Body of pancreas (tissue), 4 donors: ENCODE results near the gene CCDC47. TPM values are rescaled to one million over a fixed set of nuclear protein-coding genes. Genes with fewer than 3 reads are reported as not detected.

ENCODE experiments used
- ATAC-seq: fragments of 150-250 bp; one replicate; pipeline ENCODE4 v1.9.1; 2016
- DNase-seq, 4 donors: peaks; one replicate each; pipeline ENCODE4 v3.0.0-alpha.2; 2019
- H3K27ac ChIP-seq, 4 donors: fragments of 200-600 bp; sonication (generic); 1 replicate in 3 of 4; 2 replicates in 1 of 4; pipeline versions ENCODE4 v1.5.1 to v1.6.1; 2016 to 2019; ENCODE audit warnings: mild to moderate bottlenecking in 1 of 4, mixed read lengths in 1 of 4, moderate library complexity in 1 of 4
- H3K27me3 ChIP-seq, 2 donors: fragments of 200-600 bp; sonication (generic); one replicate each; pipeline ENCODE4 v1.6.0; 2016; ENCODE audit warnings: mild to moderate bottlenecking in 1 of 2
- H3K36me3 ChIP-seq, 2 donors: fragments of 200-600 bp; sonication (generic); replicated peaks in 1 of 2; 2 replicates each; pipeline ENCODE4 v1.5.1; 2016; ENCODE audit warnings: low read depth in 2 of 2; ENCODE audit not compliant: insufficient read depth in 1 of 2
- H3K4me1 ChIP-seq: fragments of 200-600 bp; sonication (generic); one replicate; pipeline ENCODE4 v1.6.0; 2016
- H3K4me3 ChIP-seq, 2 donors: fragments of 200-600 bp; sonication (generic); 1 replicate in 1 of 2; 2 replicates in 1 of 2; pipeline ENCODE4 v1.5.1; 2016 to 2019
- H3K9me3 ChIP-seq, 3 donors: fragments of 200-600 bp; sonication (generic); 1 replicate in 2 of 3; 2 replicates in 1 of 3; pipeline ENCODE4 v1.5.1; 2016
- POLR2A ChIP-seq, 3 donors: fragments of 450-650 bp; IDR thresholded peaks; one replicate each; pipeline ENCODE4 v1.6.1; 2016; ENCODE audit warnings: antibody characterized with exemption in 3 of 3, mild to moderate bottlenecking in 2 of 3
- WGBS, 2 donors: methylation state at CpG; one replicate each; pipeline ENCODE4 v1.1.5; 2017; 5-methylcytosine and 5-hydroxymethylcytosine counted together
- intact Hi-C: fragments of 100-400 bp; cut with DNase I; formaldehyde crosslinking; loops from one replicate; pipeline ENCODE4 v1.15.1; 2023
- total RNA-seq, 2 donors: library from RNA; depleted of rRNA; stranded (reverse); fragments of >200 nt; gene quantifications; one replicate each; pipeline ENCODE4 v1.1.0, GENCODE V29; 2016
- TF ChIP-seq, protein P1 (sequence below), 7 experiments: fragments of 450-650 bp in 4 of 7; fragments of 200-600 bp in 3 of 7; sonication (generic) in 3 of 7; IDR thresholded peaks; one replicate each; pipeline ENCODE4 v1.5.1; 2016 to 2019; ENCODE audit warnings: antibody characterized with exemption in 7 of 7

Gene CCDC47
- total RNA-seq, 2 donors from 2014 or later, result 42.2 to 56.8 TPM

DNA sequence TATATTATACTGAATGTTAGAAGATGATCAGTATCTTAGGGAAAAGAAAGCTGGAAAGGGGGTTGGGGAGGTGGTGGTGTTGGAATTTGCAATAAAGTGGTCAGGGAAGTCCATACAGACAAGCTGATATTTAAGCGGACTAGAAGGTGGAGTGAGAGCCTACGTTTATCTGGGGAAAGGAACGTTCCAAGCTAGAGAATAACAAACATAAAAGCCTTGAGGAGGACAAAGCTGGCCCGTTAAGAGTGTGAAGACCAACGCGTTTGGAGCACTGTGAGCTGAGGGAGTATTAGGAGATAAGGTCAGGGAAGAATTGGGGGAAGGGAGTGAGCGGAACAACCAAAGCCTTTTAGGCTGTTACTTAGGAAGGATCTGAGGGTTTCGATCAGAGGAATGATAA, 2.0 kb upstream of the CCDC47 start:
- no peaks in the 10 kb centered on the region for H3K27me3 ChIP-seq
- DNase-seq, result no peak
- H3K36me3 ChIP-seq, result no peaks in the 10 kb centered on the region
- no peaks in the 10 kb centered on the region for H3K9me3 ChIP-seq
- 15 to 24% methylated on average over 8 of the region's 8 CpGs for WGBS, 2 donors
- H3K4me1 ChIP-seq, result peaks cover 67% of the 10 kb centered on the region
- no peak for TF ChIP-seq POLR2A (IDR thresholded peaks at IDR 0.05)
- TF ChIP-seq, protein P1, sequence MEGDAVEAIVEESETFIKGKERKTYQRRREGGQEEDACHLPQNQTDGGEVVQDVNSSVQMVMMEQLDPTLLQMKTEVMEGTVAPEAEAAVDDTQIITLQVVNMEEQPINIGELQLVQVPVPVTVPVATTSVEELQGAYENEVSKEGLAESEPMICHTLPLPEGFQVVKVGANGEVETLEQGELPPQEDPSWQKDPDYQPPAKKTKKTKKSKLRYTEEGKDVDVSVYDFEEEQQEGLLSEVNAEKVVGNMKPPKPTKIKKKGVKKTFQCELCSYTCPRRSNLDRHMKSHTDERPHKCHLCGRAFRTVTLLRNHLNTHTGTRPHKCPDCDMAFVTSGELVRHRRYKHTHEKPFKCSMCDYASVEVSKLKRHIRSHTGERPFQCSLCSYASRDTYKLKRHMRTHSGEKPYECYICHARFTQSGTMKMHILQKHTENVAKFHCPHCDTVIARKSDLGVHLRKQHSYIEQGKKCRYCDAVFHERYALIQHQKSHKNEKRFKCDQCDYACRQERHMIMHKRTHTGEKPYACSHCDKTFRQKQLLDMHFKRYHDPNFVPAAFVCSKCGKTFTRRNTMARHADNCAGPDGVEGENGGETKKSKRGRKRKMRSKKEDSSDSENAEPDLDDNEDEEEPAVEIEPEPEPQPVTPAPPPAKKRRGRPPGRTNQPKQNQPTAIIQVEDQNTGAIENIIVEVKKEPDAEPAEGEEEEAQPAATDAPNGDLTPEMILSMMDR (IDR thresholded peaks at IDR 0.05), result no peak
- H3K4me3 ChIP-seq, result peak overlapping the region in 1 of 2 donors; percentile 62
- intact Hi-C loops, result loop anchor here (10.0 kb wide), 1 partner anchor 59 kb away; no protein-coding TSS in a partner anchor
- no peak for ATAC-seq
- peak overlapping the region; percentile 92 to 99 (median 96) for H3K27ac ChIP-seq

DNA sequence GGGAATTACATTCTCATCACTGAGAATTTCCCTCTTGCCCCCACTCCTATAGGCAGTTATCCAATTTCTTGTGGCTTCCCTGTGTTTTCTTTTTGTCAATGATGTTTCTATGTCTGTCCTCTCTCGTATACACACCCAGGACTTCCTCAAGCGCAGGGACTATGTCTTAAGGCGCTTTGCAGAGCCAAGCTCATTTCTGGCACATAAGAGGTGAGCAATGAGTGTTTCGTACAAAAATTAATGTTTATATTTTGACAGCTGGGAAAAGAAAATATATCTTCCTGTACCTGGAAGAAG, 1.5 kb upstream of the CCDC47 start:
- ATAC-seq (no peak), DNase-seq (no peak)
- WGBS, 2 donors, result 1% methylated on average over 4 of the region's 4 CpGs
- Histone ChIP-seq H3K27ac (peak overlapping the region; percentile 92 to 99 (median 96)), H3K4me1 (peaks cover 67% of the 10 kb centered on the region), H3K36me3 (no peaks in the 10 kb centered on the region), H3K9me3 (no peaks in the 10 kb centered on the region), H3K27me3 (no peaks in the 10 kb centered on the region), H3K4me3 (peak overlapping the region; percentile 62 to 89)
- intact Hi-C loops, result loop anchor here (10.0 kb wide), 1 partner anchor 60 kb away; no protein-coding TSS in a partner anchor
- no peak for TF ChIP-seq POLR2A (IDR thresholded peaks at IDR 0.05)
- TF ChIP-seq, protein P1 (IDR thresholded peaks at IDR 0.05), result no peak

DNA sequence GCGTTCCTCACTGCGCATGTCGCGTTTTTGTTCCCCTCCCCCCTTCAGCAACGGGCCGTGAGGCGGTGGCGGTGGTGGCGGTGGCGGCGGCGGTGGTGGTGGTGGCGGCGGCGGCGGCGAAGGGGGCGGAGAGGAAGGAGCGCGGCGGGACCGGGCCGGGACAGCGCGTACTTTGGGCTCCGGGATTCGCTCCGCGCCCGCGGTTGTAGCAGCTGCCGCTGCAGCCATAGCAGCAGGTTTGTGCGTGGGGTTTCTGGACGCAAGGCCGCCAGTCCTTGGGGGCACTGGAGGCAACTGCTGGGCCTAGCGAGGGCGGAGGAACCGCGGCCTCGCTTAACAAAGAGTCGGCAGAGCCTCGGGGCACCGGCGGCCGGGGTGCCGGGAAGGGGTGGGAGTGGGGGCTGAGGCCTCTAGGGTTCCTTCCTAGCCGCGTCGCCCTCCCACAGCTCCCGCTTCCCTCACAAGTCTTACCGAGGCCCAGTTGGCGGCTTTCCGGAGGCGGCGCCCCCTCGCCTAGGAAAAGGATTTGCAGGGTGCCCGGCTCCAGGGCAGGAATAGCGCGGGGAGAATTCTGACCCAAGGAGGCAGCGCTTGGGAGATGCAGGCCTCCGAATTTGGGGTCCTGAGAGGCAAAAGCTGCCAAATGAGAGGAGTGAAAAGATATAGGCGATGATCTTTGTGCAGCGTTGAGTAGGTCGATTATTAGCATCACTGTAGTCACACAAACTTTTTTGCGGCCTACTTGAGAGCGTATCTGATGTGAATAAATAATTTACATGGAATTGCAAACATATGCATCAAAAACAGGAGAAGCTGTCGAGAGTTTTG, 958 bp upstream of the CCDC47 start, which contains the start of gene DDX42:
Gene DDX42, plus strand, starts transcription at position 30 of the 828 bp plus-strand sequence. CDS start 12,880 bp downstream, outside the sequence.
- Histone ChIP-seq H3K4me1 (peaks cover 62% of the 10 kb centered on the region), H3K4me3 (peak within 1 kb of the TSS; percentile 62 to 89), H3K27me3 (no peaks in the 10 kb centered on the region), H3K36me3 (no peaks in the 10 kb centered on the region), H3K27ac (peak within 1 kb of the TSS; percentile 92 to 99 (median 96)), H3K9me3 (no peaks in the 10 kb centered on the region)
- 0% methylated on average over 14 to 51 of the region's 67 CpGs for WGBS, 2 donors
- ATAC-seq (peak; percentile 3), DNase-seq (peak; percentile 64 to 92 (median 90))
- intact Hi-C loops, result loop anchor here (10.0 kb wide), 1 partner anchor 60 kb away; no protein-coding TSS in a partner anchor
- TF ChIP-seq, protein P1 (IDR thresholded peaks at IDR 0.05), result peak in 1 of 7 experiments; percentile 8
- peak; percentile 22 to 45 (median 44) for TF ChIP-seq POLR2A (IDR thresholded peaks at IDR 0.05)

DNA sequence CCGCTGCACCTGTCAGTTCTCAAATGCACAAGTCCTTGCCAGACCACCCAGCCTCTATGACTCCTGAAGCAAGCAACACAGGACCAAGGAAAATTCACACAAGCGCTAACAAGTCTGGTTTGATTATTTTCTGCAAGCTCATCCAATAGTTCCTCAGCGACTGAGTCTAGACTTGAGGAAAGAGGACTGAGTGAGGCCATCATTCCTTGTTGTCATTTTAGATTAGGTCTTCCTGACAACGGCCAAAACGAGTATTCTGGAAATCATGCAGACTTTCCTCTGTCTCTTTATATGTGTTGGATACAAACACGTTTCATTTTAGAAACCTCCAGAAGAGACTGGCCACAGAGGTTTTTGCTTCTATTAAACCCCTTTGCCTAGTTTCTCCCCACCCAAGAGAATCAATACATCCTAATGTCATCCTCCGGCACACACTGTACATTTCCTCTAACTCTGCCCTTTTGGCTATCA, 561 bp downstream of the CCDC47 start:
- DNase-seq, result no peak
- H3K36me3 ChIP-seq, result no peaks in the 10 kb centered on the region
- WGBS, 2 donors, result 0 to 1% methylated on average over 7 of the region's 7 CpGs

More for the DNA sequence above, 561 bp downstream of the CCDC47 start:
- ATAC-seq, result no peak
- Histone ChIP-seq H3K27me3 (no peaks in the 10 kb centered on the region), H3K9me3 (no peaks in the 10 kb centered on the region), H3K27ac (peak overlapping the region; percentile 92 to 99 (median 96)), H3K4me1 (peaks cover 55% of the 10 kb centered on the region), H3K4me3 (peak overlapping the region; percentile 9 to 44)
- intact Hi-C loops, result loop anchor here (10.0 kb wide), 1 partner anchor 62 kb away; no protein-coding TSS in a partner anchor
- TF ChIP-seq, protein P1 (IDR thresholded peaks at IDR 0.05), result no peak
- TF ChIP-seq POLR2A (IDR thresholded peaks at IDR 0.05), result no peak
